Measurements from ENCODE around the gene CLK3. TPM values are rescaled to one million over a fixed set of nuclear protein-coding genes. Genes with fewer than 3 reads are reported as not detected.

CLK3 gene
- total RNA-seq, 4 donors from 2014 or later: 45.4 to 152 (median 105) TPM

DNA sequence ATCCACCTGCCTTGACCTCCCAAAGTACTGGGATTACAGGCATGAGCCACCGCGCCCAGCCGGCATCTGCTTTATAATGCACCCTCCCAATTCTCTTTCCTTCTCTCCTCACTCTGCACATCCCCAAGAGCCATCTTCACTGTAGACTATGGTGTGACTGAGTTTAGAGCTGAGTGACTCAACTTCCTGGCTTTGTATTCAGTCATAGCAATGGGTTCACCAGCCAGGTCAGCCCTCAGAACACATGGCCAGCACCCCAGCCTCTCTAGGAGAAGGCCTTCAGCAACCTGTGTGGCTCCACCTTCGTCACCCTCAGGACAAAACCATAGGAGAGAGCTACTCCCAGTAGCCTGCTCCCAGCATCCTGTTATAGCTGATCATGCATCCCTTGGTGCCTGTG lies 41.6 kb upstream of the CLK3 start:
- Histone ChIP-seq H3K4me3 (no peak overlapping the region), H3K27me3 (no peaks in the 10 kb centered on the region), H3K27ac (no peak overlapping the region), H3K36me3 (peaks cover 0 to 19% of the 10 kb centered on the region in 2 donors), H3K4me1 (peaks cover 15% of the 10 kb centered on the region in 2 donors), H3K9me3 (no peaks in the 10 kb centered on the region)
- no peak for DNase-seq
- TF ChIP-seq, protein P1, sequence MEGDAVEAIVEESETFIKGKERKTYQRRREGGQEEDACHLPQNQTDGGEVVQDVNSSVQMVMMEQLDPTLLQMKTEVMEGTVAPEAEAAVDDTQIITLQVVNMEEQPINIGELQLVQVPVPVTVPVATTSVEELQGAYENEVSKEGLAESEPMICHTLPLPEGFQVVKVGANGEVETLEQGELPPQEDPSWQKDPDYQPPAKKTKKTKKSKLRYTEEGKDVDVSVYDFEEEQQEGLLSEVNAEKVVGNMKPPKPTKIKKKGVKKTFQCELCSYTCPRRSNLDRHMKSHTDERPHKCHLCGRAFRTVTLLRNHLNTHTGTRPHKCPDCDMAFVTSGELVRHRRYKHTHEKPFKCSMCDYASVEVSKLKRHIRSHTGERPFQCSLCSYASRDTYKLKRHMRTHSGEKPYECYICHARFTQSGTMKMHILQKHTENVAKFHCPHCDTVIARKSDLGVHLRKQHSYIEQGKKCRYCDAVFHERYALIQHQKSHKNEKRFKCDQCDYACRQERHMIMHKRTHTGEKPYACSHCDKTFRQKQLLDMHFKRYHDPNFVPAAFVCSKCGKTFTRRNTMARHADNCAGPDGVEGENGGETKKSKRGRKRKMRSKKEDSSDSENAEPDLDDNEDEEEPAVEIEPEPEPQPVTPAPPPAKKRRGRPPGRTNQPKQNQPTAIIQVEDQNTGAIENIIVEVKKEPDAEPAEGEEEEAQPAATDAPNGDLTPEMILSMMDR (IDR thresholded peaks at IDR 0.05 in 4 of 5, conservative IDR thresholded peaks at IDR 0.05 in 1 of 5): no peak
- TF ChIP-seq POLR2A (IDR thresholded peaks at IDR 0.05): no peak
- ATAC-seq: no peak
- intact Hi-C loops (cut with DNase I; ENCODE audit: low total_unique reads): no loop called here
- in situ Hi-C loops (cut with MboI; ENCODE audit: low sequenced_read_pairs in 4 of 4): no loop called here

DNA sequence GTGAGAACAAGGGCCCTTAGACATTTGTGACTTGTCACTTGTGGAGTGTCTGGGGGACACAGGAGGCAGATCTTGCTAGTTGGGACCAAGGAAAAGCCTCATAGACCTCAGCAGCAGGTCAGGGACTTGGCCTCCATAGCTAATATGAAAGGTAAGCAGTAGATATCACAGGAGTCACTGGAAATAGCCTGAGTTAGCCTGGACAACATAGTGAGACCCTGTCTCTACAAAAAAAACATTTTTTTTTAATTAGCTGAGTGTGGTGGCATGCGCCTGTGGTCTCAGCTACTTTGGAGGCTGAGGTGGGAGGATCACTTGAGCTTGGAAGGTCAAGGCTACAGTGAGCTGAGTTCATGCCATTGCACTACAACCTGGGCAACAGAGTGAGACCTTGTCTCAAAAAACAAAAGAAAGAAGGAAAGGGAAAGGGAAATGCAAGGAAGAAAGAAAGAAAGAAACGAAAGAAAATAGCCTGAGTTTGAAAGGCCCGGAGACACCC lies 37.1 kb upstream of the CLK3 start:
- intact Hi-C loops (cut with DNase I; ENCODE audit: low total_unique reads): no loop called here
- TF ChIP-seq, protein P1 (IDR thresholded peaks at IDR 0.05 in 4 of 5, conservative IDR thresholded peaks at IDR 0.05 in 1 of 5): no peak
- no peak for TF ChIP-seq POLR2A (IDR thresholded peaks at IDR 0.05)
- in situ Hi-C loops (cut with MboI; ENCODE audit: low sequenced_read_pairs in 4 of 4): no loop called here
- no peaks in the 10 kb centered on the region for H3K4me1 ChIP-seq
- peaks cover 0 to 10% of the 10 kb centered on the region in 2 donors for H3K36me3 ChIP-seq
- no peak overlapping the region for H3K27ac ChIP-seq
- H3K9me3 ChIP-seq: no peaks in the 10 kb centered on the region
- DNase-seq (no peak), ATAC-seq (no peak)
- H3K4me3 ChIP-seq: no peak overlapping the region
- no peaks in the 10 kb centered on the region for H3K27me3 ChIP-seq

DNA sequence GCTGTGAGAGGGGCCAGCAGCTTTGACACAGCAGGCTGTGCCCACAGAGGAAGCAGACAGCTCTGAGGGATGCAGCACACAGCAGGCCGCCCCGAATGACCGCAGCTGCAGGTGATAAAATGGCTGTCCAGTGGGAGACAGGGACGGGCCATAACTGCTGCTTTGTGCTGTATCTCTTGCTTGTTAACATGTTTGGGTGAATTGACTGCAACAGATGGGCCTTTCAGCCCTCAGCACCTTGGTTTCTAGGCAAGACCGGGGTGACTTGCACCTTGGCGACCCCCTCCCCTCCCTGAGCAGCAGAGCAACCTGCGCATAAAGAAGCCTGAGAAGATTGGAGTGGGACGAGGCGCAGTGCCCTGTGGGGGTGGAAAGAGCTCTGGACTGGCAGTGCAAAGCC lies 36.6 kb upstream of the CLK3 start:
- Histone ChIP-seq H3K4me3 (no peak overlapping the region), H3K36me3 (peaks cover 0 to 6% of the 10 kb centered on the region in 2 donors), H3K9me3 (no peaks in the 10 kb centered on the region), H3K27me3 (no peaks in the 10 kb centered on the region), H3K27ac (no peak overlapping the region), H3K4me1 (no peaks in the 10 kb centered on the region)
- in situ Hi-C loops (cut with MboI; ENCODE audit: low sequenced_read_pairs in 4 of 4): no loop called here
- ATAC-seq (no peak), DNase-seq (no peak)
- intact Hi-C loops (cut with DNase I; ENCODE audit: low total_unique reads): no loop called here
- no peak for TF ChIP-seq POLR2A (IDR thresholded peaks at IDR 0.05)
- TF ChIP-seq, protein P1 (IDR thresholded peaks at IDR 0.05 in 4 of 5, conservative IDR thresholded peaks at IDR 0.05 in 1 of 5): no peak

DNA sequence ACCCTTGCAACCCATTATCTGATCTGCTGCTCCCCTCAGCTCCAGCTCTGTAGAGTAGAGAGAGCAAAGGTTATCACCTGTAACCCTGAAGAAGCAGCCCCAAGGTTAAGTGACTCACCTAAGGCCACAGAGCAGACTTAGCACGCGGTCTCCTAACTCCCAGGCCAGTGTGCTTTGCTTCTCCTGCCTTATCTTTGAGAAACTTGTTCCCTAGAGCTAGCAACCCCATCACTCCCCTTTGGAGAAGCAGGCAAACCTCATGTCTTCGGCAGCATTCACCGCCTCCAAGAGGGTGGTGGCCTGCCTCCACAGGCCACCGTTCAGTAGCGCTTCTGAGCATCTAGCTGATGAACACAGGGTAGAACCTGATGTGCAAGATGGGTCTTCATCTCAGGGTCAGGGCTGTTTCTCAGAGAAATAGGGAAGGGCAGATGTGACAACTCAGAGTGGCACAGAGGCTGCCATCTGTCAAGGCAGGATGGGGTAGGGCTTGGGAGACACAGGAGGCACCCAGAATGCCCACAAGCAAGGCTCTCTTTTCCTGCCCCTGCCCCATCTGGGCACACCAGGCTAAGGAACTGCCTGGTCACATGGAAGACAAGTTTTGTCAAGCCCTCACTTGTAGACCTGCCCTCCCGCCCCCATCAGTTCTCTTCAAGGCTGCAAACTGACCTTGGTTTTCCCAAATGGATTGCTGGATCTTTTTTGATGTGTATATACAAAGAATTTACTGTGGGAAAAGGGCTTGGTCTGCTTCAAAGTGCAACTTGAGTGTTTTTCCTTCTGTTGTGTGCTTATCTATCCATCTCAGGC lies 34.9 kb upstream of the CLK3 start:
- intact Hi-C loops (cut with DNase I; ENCODE audit: low total_unique reads): no loop called here
- in situ Hi-C loops (cut with MboI; ENCODE audit: low sequenced_read_pairs in 4 of 4): no loop called here
- Histone ChIP-seq H3K36me3 (no peaks in the 10 kb centered on the region), H3K27me3 (no peaks in the 10 kb centered on the region), H3K9me3 (no peaks in the 10 kb centered on the region), H3K4me3 (no peak overlapping the region), H3K4me1 (no peaks in the 10 kb centered on the region), H3K27ac (no peak overlapping the region)
- TF ChIP-seq, protein P1 (IDR thresholded peaks at IDR 0.05 in 4 of 5, conservative IDR thresholded peaks at IDR 0.05 in 1 of 5): no peak
- TF ChIP-seq POLR2A (IDR thresholded peaks at IDR 0.05): no peak
- ATAC-seq (no peak), DNase-seq (no peak)

Measured in gastrocnemius medialis (tissue), 4 donors.